ENCODE results near the gene LINC00237. TPM values are rescaled to one million over a fixed set of nuclear protein-coding genes. Genes with fewer than 3 reads are reported as not detected.

Gene LINC00237
- total and polyA plus RNA-seq, 9 of the 15 experiments (the other 6 are each of a cell fraction or from before 2014, with no cell fraction given), result not detected

DNA sequence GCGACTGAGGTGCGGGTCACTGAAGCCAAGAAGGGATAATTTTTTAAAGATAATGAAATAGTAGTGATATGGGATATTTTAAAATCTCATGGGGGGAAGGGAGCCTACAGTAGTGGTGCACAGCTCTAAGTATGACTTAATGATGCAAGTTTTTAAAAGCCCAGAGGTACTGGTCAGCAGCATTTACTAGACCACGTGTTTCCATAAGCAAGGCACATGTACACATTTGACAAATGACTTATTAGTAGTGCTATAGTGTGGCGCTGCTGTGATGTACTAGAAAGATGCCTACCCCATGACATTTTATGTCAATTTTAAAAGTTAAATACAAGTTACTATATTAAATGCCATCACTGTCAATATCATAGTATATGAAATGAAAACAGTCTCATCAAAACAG is 7.5 kb upstream of the LINC00237 start:
- no peaks in the 10 kb centered on the region for H3K27me3 ChIP-seq (ENCODE audit: control insufficient read depth in 2 of 2, insufficient read depth in 2 of 2, low read length in 2 of 2)
- no peak for TF ChIP-seq WHSC1 (IDR thresholded peaks at IDR 0.05; ENCODE audit: low read length)
- TF ChIP-seq, protein P1, sequence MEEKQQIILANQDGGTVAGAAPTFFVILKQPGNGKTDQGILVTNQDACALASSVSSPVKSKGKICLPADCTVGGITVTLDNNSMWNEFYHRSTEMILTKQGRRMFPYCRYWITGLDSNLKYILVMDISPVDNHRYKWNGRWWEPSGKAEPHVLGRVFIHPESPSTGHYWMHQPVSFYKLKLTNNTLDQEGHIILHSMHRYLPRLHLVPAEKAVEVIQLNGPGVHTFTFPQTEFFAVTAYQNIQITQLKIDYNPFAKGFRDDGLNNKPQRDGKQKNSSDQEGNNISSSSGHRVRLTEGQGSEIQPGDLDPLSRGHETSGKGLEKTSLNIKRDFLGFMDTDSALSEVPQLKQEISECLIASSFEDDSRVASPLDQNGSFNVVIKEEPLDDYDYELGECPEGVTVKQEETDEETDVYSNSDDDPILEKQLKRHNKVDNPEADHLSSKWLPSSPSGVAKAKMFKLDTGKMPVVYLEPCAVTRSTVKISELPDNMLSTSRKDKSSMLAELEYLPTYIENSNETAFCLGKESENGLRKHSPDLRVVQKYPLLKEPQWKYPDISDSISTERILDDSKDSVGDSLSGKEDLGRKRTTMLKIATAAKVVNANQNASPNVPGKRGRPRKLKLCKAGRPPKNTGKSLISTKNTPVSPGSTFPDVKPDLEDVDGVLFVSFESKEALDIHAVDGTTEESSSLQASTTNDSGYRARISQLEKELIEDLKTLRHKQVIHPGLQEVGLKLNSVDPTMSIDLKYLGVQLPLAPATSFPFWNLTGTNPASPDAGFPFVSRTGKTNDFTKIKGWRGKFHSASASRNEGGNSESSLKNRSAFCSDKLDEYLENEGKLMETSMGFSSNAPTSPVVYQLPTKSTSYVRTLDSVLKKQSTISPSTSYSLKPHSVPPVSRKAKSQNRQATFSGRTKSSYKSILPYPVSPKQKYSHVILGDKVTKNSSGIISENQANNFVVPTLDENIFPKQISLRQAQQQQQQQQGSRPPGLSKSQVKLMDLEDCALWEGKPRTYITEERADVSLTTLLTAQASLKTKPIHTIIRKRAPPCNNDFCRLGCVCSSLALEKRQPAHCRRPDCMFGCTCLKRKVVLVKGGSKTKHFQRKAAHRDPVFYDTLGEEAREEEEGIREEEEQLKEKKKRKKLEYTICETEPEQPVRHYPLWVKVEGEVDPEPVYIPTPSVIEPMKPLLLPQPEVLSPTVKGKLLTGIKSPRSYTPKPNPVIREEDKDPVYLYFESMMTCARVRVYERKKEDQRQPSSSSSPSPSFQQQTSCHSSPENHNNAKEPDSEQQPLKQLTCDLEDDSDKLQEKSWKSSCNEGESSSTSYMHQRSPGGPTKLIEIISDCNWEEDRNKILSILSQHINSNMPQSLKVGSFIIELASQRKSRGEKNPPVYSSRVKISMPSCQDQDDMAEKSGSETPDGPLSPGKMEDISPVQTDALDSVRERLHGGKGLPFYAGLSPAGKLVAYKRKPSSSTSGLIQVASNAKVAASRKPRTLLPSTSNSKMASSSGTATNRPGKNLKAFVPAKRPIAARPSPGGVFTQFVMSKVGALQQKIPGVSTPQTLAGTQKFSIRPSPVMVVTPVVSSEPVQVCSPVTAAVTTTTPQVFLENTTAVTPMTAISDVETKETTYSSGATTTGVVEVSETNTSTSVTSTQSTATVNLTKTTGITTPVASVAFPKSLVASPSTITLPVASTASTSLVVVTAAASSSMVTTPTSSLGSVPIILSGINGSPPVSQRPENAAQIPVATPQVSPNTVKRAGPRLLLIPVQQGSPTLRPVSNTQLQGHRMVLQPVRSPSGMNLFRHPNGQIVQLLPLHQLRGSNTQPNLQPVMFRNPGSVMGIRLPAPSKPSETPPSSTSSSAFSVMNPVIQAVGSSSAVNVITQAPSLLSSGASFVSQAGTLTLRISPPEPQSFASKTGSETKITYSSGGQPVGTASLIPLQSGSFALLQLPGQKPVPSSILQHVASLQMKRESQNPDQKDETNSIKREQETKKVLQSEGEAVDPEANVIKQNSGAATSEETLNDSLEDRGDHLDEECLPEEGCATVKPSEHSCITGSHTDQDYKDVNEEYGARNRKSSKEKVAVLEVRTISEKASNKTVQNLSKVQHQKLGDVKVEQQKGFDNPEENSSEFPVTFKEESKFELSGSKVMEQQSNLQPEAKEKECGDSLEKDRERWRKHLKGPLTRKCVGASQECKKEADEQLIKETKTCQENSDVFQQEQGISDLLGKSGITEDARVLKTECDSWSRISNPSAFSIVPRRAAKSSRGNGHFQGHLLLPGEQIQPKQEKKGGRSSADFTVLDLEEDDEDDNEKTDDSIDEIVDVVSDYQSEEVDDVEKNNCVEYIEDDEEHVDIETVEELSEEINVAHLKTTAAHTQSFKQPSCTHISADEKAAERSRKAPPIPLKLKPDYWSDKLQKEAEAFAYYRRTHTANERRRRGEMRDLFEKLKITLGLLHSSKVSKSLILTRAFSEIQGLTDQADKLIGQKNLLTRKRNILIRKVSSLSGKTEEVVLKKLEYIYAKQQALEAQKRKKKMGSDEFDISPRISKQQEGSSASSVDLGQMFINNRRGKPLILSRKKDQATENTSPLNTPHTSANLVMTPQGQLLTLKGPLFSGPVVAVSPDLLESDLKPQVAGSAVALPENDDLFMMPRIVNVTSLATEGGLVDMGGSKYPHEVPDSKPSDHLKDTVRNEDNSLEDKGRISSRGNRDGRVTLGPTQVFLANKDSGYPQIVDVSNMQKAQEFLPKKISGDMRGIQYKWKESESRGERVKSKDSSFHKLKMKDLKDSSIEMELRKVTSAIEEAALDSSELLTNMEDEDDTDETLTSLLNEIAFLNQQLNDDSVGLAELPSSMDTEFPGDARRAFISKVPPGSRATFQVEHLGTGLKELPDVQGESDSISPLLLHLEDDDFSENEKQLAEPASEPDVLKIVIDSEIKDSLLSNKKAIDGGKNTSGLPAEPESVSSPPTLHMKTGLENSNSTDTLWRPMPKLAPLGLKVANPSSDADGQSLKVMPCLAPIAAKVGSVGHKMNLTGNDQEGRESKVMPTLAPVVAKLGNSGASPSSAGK (IDR thresholded peaks at IDR 0.05), result 0 out of 2 replicates have a peak, but pooled peaks have one; percentile 24
- H2AFZ ChIP-seq (ENCODE audit: low read depth, low read length), result no peak overlapping the region
- FAIRE-seq (no peak), DNase-seq (ENCODE audit: extremely low read depth in 1 of 4, low spot score in 3 of 4) (no peak), ATAC-seq (no peak)
- H3K4me2 ChIP-seq (ENCODE audit: insufficient read depth, low read length), result no peak overlapping the region
- WGBS (ENCODE audit: insufficient coverage, low coverage, missing lambda C conversion rate), result 7% methylated on average over 4 of the region's 4 CpGs
- no peak overlapping the region for H3K27ac ChIP-seq (ENCODE audit: extremely low read depth, low read depth, low read length)
- H3K9me1 ChIP-seq (ENCODE audit: control insufficient read depth, insufficient read depth, low read length), result no peaks in the 10 kb centered on the region
- no peak overlapping the region for H3K9ac ChIP-seq (ENCODE audit: insufficient read depth in 1 of 2, low read depth in 2 of 2, low read length in 2 of 2)
- intact Hi-C loops (cut with micrococcal nuclease) (no loop called here), in situ Hi-C loops (cut with MboI) (no loop called here)
- POLR2A ChIA-PET, result no interaction called here
- no peaks in the 10 kb centered on the region for H4K20me1 ChIP-seq (replicated peaks; ENCODE audit: control insufficient read depth, insufficient read depth, low read length)
- no peaks in the 10 kb centered on the region for H3K79me2 ChIP-seq (ENCODE audit: control insufficient read depth, insufficient read depth, low read length)
- CTCF ChIA-PET (ENCODE audit: low intra/inter-chr PET ratio), result no interaction called here
- H3K4me1 ChIP-seq (replicated peaks in 1 of 2; ENCODE audit: control insufficient read depth in 2 of 2, insufficient read depth in 2 of 2, low read length in 2 of 2), result no peaks in the 10 kb centered on the region; a peak in 1 of 5 replicates
- H3K4me3 ChIP-seq, result no peak overlapping the region
- BruUV-seq (replicated peaks), result no TSS peak
- no peaks in the 10 kb centered on the region for H3K36me3 ChIP-seq (ENCODE audit: control insufficient read depth, insufficient read depth, low read length)
- no peaks in the 10 kb centered on the region for H3K9me3 ChIP-seq (replicated peaks; ENCODE audit: control insufficient read depth, insufficient read depth, low read depth, low read length)
